VCaP (cell line): ENCODE results near the gene MMP3.

ENCODE experiments used
- H3K27ac ChIP-seq: fragments of 450-650 bp; 2 replicates; pipeline ENCODE4 v1.5.1; 2017
- TF ChIP-seq, protein P1 (sequence below): fragments of 450-650 bp; conservative IDR thresholded peaks from 2 replicates; pipeline ENCODE4 v1.5.1; 2017; ENCODE audit warnings: mild to moderate bottlenecking, moderate library complexity

Gene MMP3

DNA sequence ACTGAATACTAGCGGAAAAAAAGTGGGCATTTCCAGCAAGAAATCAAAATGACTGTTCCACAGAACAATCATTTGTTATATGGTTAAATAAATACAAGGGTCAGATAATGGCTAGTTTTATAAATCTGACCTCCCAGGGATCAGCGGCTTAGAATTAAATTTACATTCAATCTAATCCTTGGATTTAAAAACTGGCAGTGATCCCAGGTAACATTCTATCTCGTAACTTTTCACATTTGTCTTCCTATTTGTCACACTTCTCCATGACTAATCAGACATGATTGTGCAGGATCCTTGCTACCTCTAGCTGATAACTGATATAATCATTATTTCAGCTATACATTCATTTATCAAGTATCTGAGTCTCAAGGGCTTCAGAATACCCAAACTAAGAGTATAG is 2.9 kb upstream of the MMP3 start:
- no peak overlapping the region for H3K27ac ChIP-seq
- TF ChIP-seq, protein P1, sequence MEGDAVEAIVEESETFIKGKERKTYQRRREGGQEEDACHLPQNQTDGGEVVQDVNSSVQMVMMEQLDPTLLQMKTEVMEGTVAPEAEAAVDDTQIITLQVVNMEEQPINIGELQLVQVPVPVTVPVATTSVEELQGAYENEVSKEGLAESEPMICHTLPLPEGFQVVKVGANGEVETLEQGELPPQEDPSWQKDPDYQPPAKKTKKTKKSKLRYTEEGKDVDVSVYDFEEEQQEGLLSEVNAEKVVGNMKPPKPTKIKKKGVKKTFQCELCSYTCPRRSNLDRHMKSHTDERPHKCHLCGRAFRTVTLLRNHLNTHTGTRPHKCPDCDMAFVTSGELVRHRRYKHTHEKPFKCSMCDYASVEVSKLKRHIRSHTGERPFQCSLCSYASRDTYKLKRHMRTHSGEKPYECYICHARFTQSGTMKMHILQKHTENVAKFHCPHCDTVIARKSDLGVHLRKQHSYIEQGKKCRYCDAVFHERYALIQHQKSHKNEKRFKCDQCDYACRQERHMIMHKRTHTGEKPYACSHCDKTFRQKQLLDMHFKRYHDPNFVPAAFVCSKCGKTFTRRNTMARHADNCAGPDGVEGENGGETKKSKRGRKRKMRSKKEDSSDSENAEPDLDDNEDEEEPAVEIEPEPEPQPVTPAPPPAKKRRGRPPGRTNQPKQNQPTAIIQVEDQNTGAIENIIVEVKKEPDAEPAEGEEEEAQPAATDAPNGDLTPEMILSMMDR: no peak

DNA sequence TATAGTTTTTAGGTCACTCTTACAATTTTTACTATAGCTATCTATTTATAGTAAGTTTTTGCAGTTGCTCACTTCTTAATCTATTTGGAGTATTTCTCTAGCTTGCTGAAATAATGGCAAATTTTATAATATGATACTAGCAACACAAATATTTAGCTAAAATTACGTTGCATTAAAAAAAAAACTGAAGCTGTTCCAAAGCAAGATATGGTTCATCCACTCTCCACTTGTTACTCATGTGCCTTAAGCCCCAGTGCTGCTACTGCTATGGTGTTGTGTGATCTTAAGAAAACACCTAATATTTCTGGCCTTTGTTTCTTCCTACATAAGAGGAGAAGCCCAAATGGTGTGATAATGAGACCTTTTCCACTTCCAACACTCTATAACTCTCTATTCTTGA is 479 bp downstream of the MMP3 start:
- TF ChIP-seq, protein P1: no peak
- no peak overlapping the region for H3K27ac ChIP-seq

DNA sequence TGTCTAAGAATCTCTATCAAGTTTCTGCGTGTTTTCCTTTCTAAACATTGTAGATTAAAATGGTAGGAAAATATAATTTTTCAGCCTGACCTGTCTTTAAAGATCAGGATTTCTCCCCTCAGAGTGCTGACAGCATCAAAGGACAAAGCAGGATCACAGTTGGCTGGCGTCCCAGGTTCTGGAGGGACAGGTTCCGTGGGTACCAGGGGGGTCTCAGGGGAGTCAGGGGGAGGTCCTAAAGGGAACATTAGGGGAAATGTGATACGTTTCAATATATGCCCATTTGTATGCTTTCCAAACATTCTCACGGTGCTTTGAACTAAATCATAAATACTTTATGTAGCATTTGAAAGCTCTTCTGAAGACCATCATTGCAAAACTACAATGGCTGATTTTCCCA is 3.4 kb downstream of the MMP3 start:
- TF ChIP-seq, protein P1: no peak
- peak overlapping the region; percentile 1; the same call in 1 of the 2 replicates for H3K27ac ChIP-seq

DNA sequence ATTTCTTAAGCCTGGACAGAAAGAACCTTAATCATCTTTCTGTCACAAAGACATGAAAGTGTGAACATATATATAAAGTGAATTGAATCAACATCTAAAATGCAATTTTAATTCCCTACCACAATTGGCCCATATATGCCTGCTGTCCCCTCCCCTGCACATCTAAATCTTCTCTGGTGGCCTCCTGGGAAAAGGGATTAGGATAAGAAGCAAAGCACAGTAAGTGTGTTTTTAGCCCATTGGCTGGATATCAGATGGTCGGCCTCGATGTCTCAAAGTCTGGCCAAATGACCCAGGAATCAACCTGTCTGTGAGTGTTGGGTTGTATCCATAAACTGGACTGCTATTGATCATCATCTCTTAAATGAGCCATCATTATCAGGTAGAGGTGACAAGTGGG is 5.8 kb downstream of the MMP3 start:
- H3K27ac ChIP-seq: peak overlapping the region; percentile 96; the same call in 1 of the 2 replicates
- TF ChIP-seq, protein P1: no peak

DNA sequence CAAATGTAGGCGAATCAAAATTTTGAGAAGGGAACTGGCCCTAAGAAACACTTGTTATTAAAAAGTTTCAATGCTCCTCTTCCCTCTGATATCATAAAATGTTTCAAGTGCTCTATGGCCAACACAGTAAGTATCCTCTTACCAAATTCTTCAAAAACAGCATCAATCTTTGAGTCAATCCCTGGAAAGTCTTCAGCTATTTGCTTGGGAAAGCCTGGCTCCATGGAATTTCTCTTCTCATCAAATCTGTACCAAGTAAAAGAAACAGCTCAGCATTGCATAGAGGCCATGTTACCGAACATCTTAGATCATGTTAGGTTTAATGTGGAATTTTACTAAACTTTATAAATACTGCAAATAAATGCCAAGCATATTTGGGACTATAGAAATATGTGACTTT is 6.3 kb downstream of the MMP3 start:
- H3K27ac ChIP-seq: peak overlapping the region; percentile 96
- TF ChIP-seq, protein P1: no peak

DNA sequence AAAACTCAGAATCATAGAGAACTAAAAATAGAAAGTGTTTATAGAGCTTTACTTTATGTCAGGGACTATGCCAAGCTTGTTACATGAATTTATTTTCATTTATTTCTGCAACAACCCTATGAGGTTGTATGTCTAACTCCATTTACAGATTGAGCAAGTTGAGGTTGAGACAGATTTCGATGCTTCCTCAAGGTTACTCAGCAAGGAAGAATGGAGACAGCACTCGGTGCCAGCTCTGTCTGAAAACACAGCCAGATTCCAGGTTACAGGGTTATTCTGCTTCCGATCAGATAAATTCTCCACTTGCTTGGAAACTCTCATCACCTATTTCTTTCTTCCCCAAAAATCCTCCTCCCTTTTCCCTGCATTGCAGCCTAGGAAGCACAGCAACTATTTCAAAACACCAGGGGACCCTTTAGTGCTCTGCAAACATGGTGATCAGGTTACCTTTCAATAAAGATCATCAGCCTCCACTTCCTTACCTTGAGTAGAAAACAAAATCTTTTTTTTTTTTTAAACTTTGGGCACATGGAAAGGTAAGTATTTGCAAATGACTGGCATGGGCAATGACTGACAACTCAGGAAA is 7.0 kb downstream of the MMP3 start:
- TF ChIP-seq, protein P1: no peak
- H3K27ac ChIP-seq: peak overlapping the region; percentile 96

DNA sequence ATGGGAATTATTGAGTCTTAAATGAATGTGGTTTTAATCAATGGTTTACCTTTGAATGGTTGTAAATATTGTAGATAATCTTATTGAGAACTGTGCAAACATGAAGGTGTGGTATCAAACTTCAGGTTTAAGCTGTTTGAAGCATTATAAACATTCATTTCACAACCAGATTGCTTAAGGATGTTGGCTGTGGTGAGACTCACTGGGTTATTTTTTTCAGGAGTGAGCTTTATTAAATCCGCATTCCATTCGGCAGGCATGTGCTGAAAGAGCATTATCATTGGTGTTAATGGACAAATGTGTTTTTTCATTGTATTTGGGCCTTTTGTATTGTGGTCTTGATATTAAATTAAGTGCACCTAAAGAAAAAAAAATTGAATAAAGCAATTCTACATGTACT is 9.7 kb downstream of the MMP3 start:
- TF ChIP-seq, protein P1: no peak
- peak overlapping the region; percentile 96 for H3K27ac ChIP-seq
